ENCODE results near the gene ECSIT. TPM values are rescaled to one million over a fixed set of nuclear protein-coding genes. Genes with fewer than 3 reads are reported as not detected.
A peak's percentile ranks its signal among the peaks of the same experiment; 100 is the strongest.

Gene ECSIT
- total and polyA plus RNA-seq, 8 donors = 15.6 to 119 (median 73.4) TPM

GRCh38 chr19:11480715-11481533 is 48.0 kb downstream of the ECSIT start, which contains the start of gene ELAVL3:
ELAVL3 (minus strand) TSS chr19:11481046; CDS start chr19:11480608, 438 bp downstream.
- 7 to 16% (median 10%) methylated on average over 35 to 76 of the region's 77 CpGs for WGBS, 5 donors
- peak within 1 kb of the TSS; percentile 24 to 41 (median 32) for H3K4me3 ChIP-seq
- no peaks in the 10 kb centered on the region for H3K9me3 ChIP-seq
- peaks cover 31 to 48% (median 42%) of the 10 kb centered on the region in 4 donors for H3K4me1 ChIP-seq
- intact Hi-C loops (cut with DNase I; ENCODE audit: low total_unique reads) = no loop called here
- no peak within 1 kb of the TSS for H3K27ac ChIP-seq
- H3K36me3 ChIP-seq = peaks cover 6 to 26% (median 16%) of the 10 kb centered on the region in 4 donors
- H3K27me3 ChIP-seq = peaks cover 27 to 79% (median 48%) of the 10 kb centered on the region in 3 donors
- peak in 1 of 2 donors; percentile 68 for DNase-seq
- TF ChIP-seq EP300 (IDR thresholded peaks at IDR 0.05) (no peak), POLR2AphosphoS5 (IDR thresholded peaks at IDR 0.05) (no peak), POLR2A (IDR thresholded peaks at IDR 0.05) (no peak), CTCF (IDR thresholded peaks at IDR 0.05) (no peak)

- peak in 1 of 2 donors; percentile 38 for DNase-seq
- peaks cover 31 to 48% (median 42%) of the 10 kb centered on the region in 4 donors for H3K4me1 ChIP-seq
- H3K9me3 ChIP-seq = no peaks in the 10 kb centered on the region
- peaks cover 6 to 18% (median 13%) of the 10 kb centered on the region in 4 donors for H3K36me3 ChIP-seq
- no peak overlapping the region for H3K27ac ChIP-seq
- peak overlapping the region; percentile 9 to 31 (median 15) for H3K4me3 ChIP-seq
- H3K27me3 ChIP-seq = peaks cover 27 to 72% (median 48%) of the 10 kb centered on the region in 3 donors
- intact Hi-C loops (cut with DNase I; ENCODE audit: low total_unique reads) = no loop called here
- WGBS, 5 donors = 4 to 8% (median 8%) methylated on average over 16 to 82 of the region's 86 CpGs
- TF ChIP-seq CTCF (IDR thresholded peaks at IDR 0.05) = no peak
- TF ChIP-seq EP300 (IDR thresholded peaks at IDR 0.05) = no peak
- no peak for TF ChIP-seq POLR2A (IDR thresholded peaks at IDR 0.05)
- no peak for TF ChIP-seq POLR2AphosphoS5 (IDR thresholded peaks at IDR 0.05)
Observed at GRCh38 chr19:11479898-11480714, 48.8 kb downstream of the ECSIT start.

GRCh38 chr19:11479090-11479897 is 49.6 kb downstream of the ECSIT start:
- peak in 1 of 2 donors; percentile 73 for DNase-seq
- H3K4me3 ChIP-seq = peak overlapping the region; percentile 9 to 31 (median 15)

More at GRCh38 chr19:11479090-11479897, 49.6 kb downstream of the ECSIT start:
- peaks cover 27 to 64% (median 48%) of the 10 kb centered on the region in 3 donors for H3K27me3 ChIP-seq
- 13 to 27% (median 19%) methylated on average over 33 to 62 of the region's 62 CpGs for WGBS, 5 donors
- no peaks in the 10 kb centered on the region for H3K9me3 ChIP-seq
- H3K4me1 ChIP-seq = peaks cover 31 to 48% (median 42%) of the 10 kb centered on the region in 4 donors
- no peak overlapping the region for H3K27ac ChIP-seq
- TF ChIP-seq POLR2A (IDR thresholded peaks at IDR 0.05) = no peak
- no peak for TF ChIP-seq CTCF (IDR thresholded peaks at IDR 0.05)
- no peak for TF ChIP-seq EP300 (IDR thresholded peaks at IDR 0.05)
- no peak for TF ChIP-seq POLR2AphosphoS5 (IDR thresholded peaks at IDR 0.05)
- H3K36me3 ChIP-seq = peaks cover 6 to 12% (median 11%) of the 10 kb centered on the region in 4 donors
- intact Hi-C loops (cut with DNase I; ENCODE audit: low total_unique reads) = no loop called here
